Liver (tissue), 3 donors: ENCODE measurements around the gene ATF4.

Experiments used
- GABPA ChIP-seq, 2 donors: IDR thresholded peaks in 1 of 2; conservative IDR thresholded peaks in 1 of 2; 2 replicates each; pipeline ENCODE4 v1.6.1; 2016; ENCODE audit warnings: antibody characterized with exemption in 2 of 2, mild to moderate bottlenecking in 1 of 2, moderate library complexity in 1 of 2
- NR2F2 ChIP-seq: IDR thresholded peaks from 2 replicates; pipeline ENCODE4 v1.6.1; 2016; ENCODE audit warnings: antibody characterized with exemption
- RXRA ChIP-seq, 2 donors: IDR thresholded peaks; 2 replicates each; pipeline ENCODE4 v1.6.1; 2017 to 2018; ENCODE audit warnings: antibody characterized with exemption in 2 of 2, mild to moderate bottlenecking in 1 of 2
- SP1 ChIP-seq: IDR thresholded peaks from 2 replicates; pipeline ENCODE4 v1.6.1; 2018; ENCODE audit warnings: antibody characterized with exemption, mild to moderate bottlenecking
- YY1 ChIP-seq: IDR thresholded peaks from 2 replicates; pipeline ENCODE4 v1.6.1; 2016; ENCODE audit warnings: antibody characterized with exemption, mild to moderate bottlenecking
- TF ChIP-seq, protein P1 (sequence below): fragments of 150-350 bp; IDR thresholded peaks from 2 replicates; pipeline ENCODE4 v1.5.1; 2017; ENCODE audit warnings: improper control_type of control experiment, low read depth, low read length; ENCODE audit not compliant: missing input control
- TF ChIP-seq, protein P2 (sequence below): IDR thresholded peaks from 2 replicates; pipeline ENCODE4 v1.6.1; 2016; ENCODE audit warnings: antibody characterized with exemption
- donor health status: healthy.
- donor health status: healthy.

DNA sequence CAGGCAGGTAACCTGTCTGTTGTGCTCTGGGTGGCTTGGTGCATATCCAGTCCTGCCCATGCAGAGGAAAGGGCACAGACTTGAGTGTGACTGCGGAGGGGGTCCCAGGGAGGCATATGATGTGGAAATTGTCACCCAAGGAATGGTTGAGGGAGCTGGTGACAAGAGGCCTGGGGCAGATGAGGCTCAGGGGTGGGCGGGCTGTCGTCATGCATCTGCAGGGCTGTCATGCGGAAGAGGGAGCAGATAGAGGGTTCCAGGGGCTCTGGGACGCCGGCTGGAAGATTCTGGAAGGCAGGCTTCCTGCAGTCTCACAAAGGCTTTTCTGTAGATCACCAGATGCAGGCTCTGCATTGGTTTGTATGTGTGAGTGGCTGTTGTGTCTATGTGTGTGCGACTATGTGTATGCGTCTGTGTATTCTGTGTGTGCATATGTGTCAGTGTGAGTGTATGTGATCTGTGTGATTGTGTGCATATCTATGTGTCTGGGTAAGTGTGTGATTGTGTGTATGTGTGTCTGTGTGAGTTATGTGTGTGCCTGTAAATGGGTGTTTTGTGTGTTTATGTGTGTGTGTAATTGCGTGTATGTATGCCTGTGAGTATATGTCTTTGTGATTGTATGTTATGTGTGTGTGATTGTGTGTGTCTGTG, 42.6 kb downstream of the ATF4 start:
- TF ChIP-seq, protein P1, sequence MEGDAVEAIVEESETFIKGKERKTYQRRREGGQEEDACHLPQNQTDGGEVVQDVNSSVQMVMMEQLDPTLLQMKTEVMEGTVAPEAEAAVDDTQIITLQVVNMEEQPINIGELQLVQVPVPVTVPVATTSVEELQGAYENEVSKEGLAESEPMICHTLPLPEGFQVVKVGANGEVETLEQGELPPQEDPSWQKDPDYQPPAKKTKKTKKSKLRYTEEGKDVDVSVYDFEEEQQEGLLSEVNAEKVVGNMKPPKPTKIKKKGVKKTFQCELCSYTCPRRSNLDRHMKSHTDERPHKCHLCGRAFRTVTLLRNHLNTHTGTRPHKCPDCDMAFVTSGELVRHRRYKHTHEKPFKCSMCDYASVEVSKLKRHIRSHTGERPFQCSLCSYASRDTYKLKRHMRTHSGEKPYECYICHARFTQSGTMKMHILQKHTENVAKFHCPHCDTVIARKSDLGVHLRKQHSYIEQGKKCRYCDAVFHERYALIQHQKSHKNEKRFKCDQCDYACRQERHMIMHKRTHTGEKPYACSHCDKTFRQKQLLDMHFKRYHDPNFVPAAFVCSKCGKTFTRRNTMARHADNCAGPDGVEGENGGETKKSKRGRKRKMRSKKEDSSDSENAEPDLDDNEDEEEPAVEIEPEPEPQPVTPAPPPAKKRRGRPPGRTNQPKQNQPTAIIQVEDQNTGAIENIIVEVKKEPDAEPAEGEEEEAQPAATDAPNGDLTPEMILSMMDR: no peak
- no peak for TF ChIP-seq GABPA (IDR thresholded peaks at IDR 0.05 in 1 of 2, conservative IDR thresholded peaks at IDR 0.05 in 1 of 2)
- no peak for TF ChIP-seq NR2F2
- no peak for TF ChIP-seq SP1
- no peak for TF ChIP-seq RXRA (IDR thresholded peaks at IDR 0.05)
- TF ChIP-seq, protein P2, sequence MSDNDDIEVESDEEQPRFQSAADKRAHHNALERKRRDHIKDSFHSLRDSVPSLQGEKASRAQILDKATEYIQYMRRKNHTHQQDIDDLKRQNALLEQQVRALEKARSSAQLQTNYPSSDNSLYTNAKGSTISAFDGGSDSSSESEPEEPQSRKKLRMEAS: no peak
- TF ChIP-seq YY1: no peak
